ENCODE data around the gene CARD10.

GRCh38 chr22:37462436-37462835, 56.8 kb downstream of the CARD10 start:
- TF ChIP-seq CTCF (IDR thresholded peaks at IDR 0.05) (no peak), POLR2A (IDR thresholded peaks at IDR 0.05) (no peak)
